SH-SY5Y (cell line): ENCODE measurements around the gene ABR.

Source experiments
- GATA2 ChIP-seq: IDR thresholded peaks from 2 replicates; pipeline ENCODE4 v1.6.1; 2011; ENCODE audit warnings: mild to moderate bottlenecking, low read depth, low read length
- GATA3 ChIP-seq: IDR thresholded peaks from 2 replicates; pipeline ENCODE4 v1.6.1; 2011; ENCODE audit warnings: low read depth, mild to moderate bottlenecking, low read length, moderate library complexity

DNA sequence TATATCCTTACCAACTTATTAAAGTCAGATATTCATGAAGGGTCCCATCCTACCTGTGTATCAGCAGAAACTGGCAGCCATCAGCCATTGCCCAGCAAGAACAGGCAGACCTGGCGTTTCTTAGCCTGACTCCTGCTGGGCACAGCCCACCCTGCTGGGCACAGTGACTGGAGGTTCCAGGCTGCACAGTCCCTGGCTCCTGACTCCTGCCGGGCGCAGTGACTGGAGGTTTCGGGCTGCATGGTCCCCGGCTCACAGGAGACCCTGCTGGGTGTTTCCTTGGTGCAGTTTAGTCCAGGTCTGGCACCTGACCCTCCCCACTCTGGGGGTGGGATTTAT is 176.2 kb downstream of the ABR start:
- TF ChIP-seq GATA3 = no peak
- no peak for TF ChIP-seq GATA2
